Type B pancreatic cell (in vitro differentiated cells): Measurements from ENCODE around the gene ELK3. TPM values are rescaled to one million over a fixed set of nuclear protein-coding genes. Genes with fewer than 3 reads are reported as not detected.

Source experiments
- DNase-seq: peaks from one replicate; pipeline ENCODE4 v3.0.0; 2021; ENCODE audit warnings: mixed read lengths; ENCODE audit not compliant: unreplicated experiment; ENCODE audit errors: extremely low spot score
- H3K27ac Mint-ChIP-seq: 2 replicates; pipeline ENCODE4 v1.8.0; 2021; ENCODE audit warnings: mild to moderate bottlenecking, mixed read lengths
- H3K27me3 Mint-ChIP-seq: 2 replicates; pipeline ENCODE4 v1.8.0; 2021; ENCODE audit warnings: mixed read lengths
- H3K36me3 Mint-ChIP-seq: 2 replicates; pipeline ENCODE4 v1.8.0; 2021; ENCODE audit warnings: mixed read lengths
- H3K4me1 Mint-ChIP-seq: one replicate; pipeline ENCODE4 v1.8.0; 2021; ENCODE audit warnings: mixed read lengths; ENCODE audit not compliant: unreplicated experiment
- H3K4me3 Mint-ChIP-seq: 2 replicates; pipeline ENCODE4 v1.8.0; 2021; ENCODE audit warnings: mild to moderate bottlenecking, mixed read lengths
- H3K9me3 Mint-ChIP-seq: 2 replicates; pipeline ENCODE4 v1.8.0; 2021; ENCODE audit warnings: mixed read lengths
- CTCF ChIP-seq: fragments of 200-600 bp; sonication (generic); conservative IDR thresholded peaks from 2 replicates; pipeline ENCODE4 v1.5.0; 2021; ENCODE audit warnings: antibody characterized with exemption, mild to moderate bottlenecking
- total RNA-seq: library from RNA; stranded (reverse); gene quantifications from 2 replicates; pipeline ENCODE4 v1.2.1, GENCODE V29; 2021; ENCODE audit warnings: low replicate concordance

Gene ELK3
- total RNA-seq, 1 donor from 2014 or later: 17.6 TPM

DNA sequence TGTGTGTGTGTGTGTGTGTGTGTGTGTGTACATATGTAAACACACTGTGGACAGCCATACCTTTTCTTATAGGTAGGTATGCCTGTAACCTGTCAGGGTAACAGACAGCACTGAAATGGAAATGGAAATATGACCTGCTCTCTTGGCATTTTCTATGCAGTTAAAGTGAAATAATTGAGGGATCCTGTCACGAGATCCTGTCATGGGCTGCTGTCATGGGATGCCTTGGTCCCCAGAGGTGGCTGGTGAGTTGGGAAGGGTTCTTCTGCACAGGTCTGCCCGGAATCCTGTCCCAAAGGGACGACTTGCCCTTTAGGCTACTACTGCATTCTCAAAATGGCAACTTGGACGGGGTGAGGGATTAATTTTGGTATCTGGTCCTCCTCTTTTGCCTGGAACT, 47.3 kb downstream of the ELK3 start:
- H3K27ac Mint-ChIP-seq: no peak overlapping the region
- H3K36me3 Mint-ChIP-seq: peaks cover 10% of the 10 kb centered on the region
- no peak for DNase-seq
- H3K4me3 Mint-ChIP-seq: no peak overlapping the region
- no peaks in the 10 kb centered on the region for H3K9me3 Mint-ChIP-seq
- TF ChIP-seq CTCF: no peak
- H3K27me3 Mint-ChIP-seq: no peaks in the 10 kb centered on the region
- H3K4me1 Mint-ChIP-seq: peaks cover 37% of the 10 kb centered on the region

DNA sequence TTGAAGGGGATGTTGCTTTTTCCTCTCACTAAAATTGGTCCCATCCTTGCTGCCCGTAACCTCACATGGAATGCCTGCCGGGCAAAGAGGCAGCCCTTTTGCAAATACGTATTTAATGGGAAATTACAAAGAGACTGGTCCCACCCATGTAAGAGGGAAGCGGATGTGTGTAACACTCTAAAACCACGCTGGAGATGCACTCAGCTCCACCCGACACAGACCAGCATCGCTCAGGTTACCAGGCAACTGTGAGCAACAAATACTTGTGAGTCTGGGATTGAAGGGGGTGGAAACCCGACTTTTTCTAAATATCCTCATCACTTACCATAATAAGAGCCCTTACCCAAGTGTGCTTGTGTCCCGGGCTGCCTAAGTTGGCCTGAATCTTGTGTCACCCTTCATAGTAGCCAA, 47.7 kb downstream of the ELK3 start:
- Mint-ChIP-seq H3K9me3 (no peaks in the 10 kb centered on the region), H3K4me3 (no peak overlapping the region), H3K27me3 (no peaks in the 10 kb centered on the region), H3K4me1 (peaks cover 35% of the 10 kb centered on the region), H3K36me3 (peaks cover 13% of the 10 kb centered on the region), H3K27ac (no peak overlapping the region)
- TF ChIP-seq CTCF: no peak
- DNase-seq: no peak

DNA sequence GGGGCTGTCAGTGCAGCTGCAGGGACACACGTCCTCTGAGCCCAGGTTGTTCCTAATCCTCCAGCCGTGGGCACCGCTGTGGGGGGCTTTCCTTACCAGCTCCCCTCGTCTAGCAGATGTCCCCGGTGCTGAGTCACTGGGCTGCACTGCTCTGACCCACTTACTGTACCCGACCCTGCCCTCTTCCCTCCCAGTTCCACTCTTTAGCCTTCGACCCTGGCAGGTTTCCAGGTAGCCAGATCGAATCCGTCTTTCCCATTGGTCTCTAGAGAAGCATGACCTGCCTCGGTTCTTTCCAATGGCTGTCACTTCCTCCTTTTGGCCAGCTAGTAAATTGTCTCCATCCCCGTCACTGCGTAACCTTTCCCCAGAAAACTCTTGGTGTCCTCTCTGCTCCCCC, 48.4 kb downstream of the ELK3 start:
- peaks cover 17% of the 10 kb centered on the region for H3K36me3 Mint-ChIP-seq
- DNase-seq: no peak
- H3K4me3 Mint-ChIP-seq: no peak overlapping the region
- no peak overlapping the region for H3K27ac Mint-ChIP-seq
- peaks cover 33% of the 10 kb centered on the region for H3K4me1 Mint-ChIP-seq
- H3K27me3 Mint-ChIP-seq: no peaks in the 10 kb centered on the region
- H3K9me3 Mint-ChIP-seq: no peaks in the 10 kb centered on the region
- no peak for TF ChIP-seq CTCF

DNA sequence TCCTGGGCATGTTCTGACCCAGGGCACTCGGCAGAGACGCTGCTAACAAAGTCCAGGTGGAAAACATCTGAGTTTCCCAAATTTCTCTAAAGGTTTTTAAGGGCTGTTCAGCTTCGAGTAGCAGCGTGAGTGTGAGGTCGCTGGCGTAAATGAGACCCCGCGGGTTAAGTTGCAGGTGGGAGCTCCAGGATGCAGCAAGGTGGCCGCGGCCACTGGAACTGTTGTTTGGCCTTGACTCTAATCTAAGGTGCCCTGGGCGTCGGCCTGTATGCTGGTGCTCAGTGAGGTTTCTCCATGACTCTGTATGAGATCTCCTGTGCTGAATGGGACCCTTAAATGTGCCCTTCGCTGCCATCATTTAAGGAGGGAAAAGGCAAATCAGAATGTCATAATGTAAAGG, 50.7 kb downstream of the ELK3 start:
- no peak for TF ChIP-seq CTCF
- H3K27me3 Mint-ChIP-seq: no peaks in the 10 kb centered on the region
- no peak overlapping the region for H3K27ac Mint-ChIP-seq
- H3K36me3 Mint-ChIP-seq: peaks cover 24% of the 10 kb centered on the region
- DNase-seq: no peak
- no peaks in the 10 kb centered on the region for H3K9me3 Mint-ChIP-seq
- H3K4me3 Mint-ChIP-seq: no peak overlapping the region
- peaks cover 26% of the 10 kb centered on the region for H3K4me1 Mint-ChIP-seq

DNA sequence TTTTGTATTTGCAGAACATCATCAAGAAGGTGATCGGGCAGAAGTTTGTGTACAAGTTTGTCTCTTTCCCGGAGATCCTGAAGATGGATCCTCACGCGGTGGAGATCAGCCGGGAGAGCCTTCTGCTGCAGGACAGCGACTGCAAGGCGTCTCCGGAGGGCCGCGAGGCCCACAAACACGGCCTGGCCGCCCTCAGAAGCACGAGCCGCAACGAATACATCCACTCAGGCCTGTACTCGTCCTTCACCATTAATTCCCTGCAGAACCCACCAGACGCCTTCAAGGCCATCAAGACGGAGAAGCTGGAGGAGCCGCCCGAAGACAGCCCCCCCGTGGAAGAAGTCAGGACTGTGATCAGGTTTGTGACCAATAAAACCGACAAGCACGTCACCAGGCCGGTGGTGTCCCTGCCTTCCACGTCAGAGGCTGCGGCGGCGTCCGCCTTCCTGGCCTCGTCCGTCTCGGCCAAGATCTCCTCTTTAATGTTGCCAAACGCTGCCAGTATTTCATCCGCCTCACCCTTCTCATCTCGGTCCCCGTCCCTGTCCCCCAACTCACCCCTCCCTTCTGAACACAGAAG, 52.8 kb downstream of the ELK3 start:
- Mint-ChIP-seq H3K27ac (no peak overlapping the region), H3K4me3 (no peak overlapping the region), H3K27me3 (no peaks in the 10 kb centered on the region), H3K9me3 (no peaks in the 10 kb centered on the region), H3K36me3 (peaks cover 40% of the 10 kb centered on the region), H3K4me1 (peaks cover 15% of the 10 kb centered on the region)
- DNase-seq: no peak
- TF ChIP-seq CTCF: no peak

- peaks cover 14% of the 10 kb centered on the region for H3K4me1 Mint-ChIP-seq
- H3K36me3 Mint-ChIP-seq: peaks cover 45% of the 10 kb centered on the region
- H3K27ac Mint-ChIP-seq: no peak overlapping the region
- H3K9me3 Mint-ChIP-seq: peaks cover 5% of the 10 kb centered on the region
- DNase-seq: no peak
- no peak overlapping the region for H3K4me3 Mint-ChIP-seq
- TF ChIP-seq CTCF: no peak
- H3K27me3 Mint-ChIP-seq: no peaks in the 10 kb centered on the region
These were observed 53.4 kb downstream of the ELK3 start for GRCh38 chr12:96247563-96247962.
